Stromal cell of bone marrow (primary cell): ENCODE measurements around the gene EIF5.

Source experiments
- DNase-seq: peaks from one replicate; pipeline ENCODE4 v3.0.0-alpha.2; 2012; ENCODE audit warnings: low read depth

The EIF5 gene

GRCh38 chr14:103310576-103311095, 23.4 kb upstream of the EIF5 start:
- DNase-seq, result no peak

GRCh38 chr14:103311171-103311997, 22.7 kb upstream of the EIF5 start:
- DNase-seq, result no peak

GRCh38 chr14:103312006-103312635, 21.9 kb upstream of the EIF5 start:
- DNase-seq, result no peak

- DNase-seq, result no peak
Observed at GRCh38 chr14:103313704-103314103, 20.3 kb upstream of the EIF5 start.

GRCh38 chr14:103314496-103315277, 19.4 kb upstream of the EIF5 start:
- no peak for DNase-seq

- peak; percentile 41 for DNase-seq
Observed at GRCh38 chr14:103315351-103315911, 18.6 kb upstream of the EIF5 start.

- DNase-seq, result no peak
Observed at GRCh38 chr14:103315941-103316340, 18.1 kb upstream of the EIF5 start.

- DNase-seq, result no peak
Observed at GRCh38 chr14:103316721-103317121, 17.3 kb upstream of the EIF5 start.

- no peak for DNase-seq
Observed at GRCh38 chr14:103317251-103317650, 16.8 kb upstream of the EIF5 start.

GRCh38 chr14:103317976-103318580, 16.0 kb upstream of the EIF5 start:
- DNase-seq, result no peak

GRCh38 chr14:103318750-103319419, 15.2 kb upstream of the EIF5 start:
- DNase-seq, result no peak

- DNase-seq, result no peak
Observed at GRCh38 chr14:103319422-103319821, 14.6 kb upstream of the EIF5 start.

GRCh38 chr14:103326078-103326477, 8.0 kb upstream of the EIF5 start:
- DNase-seq, result no peak

- DNase-seq, result no peak
Observed at GRCh38 chr14:103328941-103329340, 5.1 kb upstream of the EIF5 start.

GRCh38 chr14:103329401-103330347, 4.4 kb upstream of the EIF5 start:
- peak; percentile 16 for DNase-seq

GRCh38 chr14:103330536-103330935, 3.5 kb upstream of the EIF5 start:
- no peak for DNase-seq

GRCh38 chr14:103332143-103332919, 1.7 kb upstream of the EIF5 start:
- no peak for DNase-seq

- DNase-seq, result peak; percentile 55
Observed at GRCh38 chr14:103334644-103335622, 896 bp downstream of the EIF5 start.
